HEK293 (cell line): Measurements from ENCODE around the gene PDYN.

ENCODE experiments used
- GLIS1 ChIP-seq: fragments of 450-650 bp; formaldehyde crosslinking; IDR thresholded peaks from 2 replicates; pipeline ENCODE4 v1.5.1; 2016; ENCODE audit warnings: missing biosample characterization, missing genetic modification characterization
- ZNF157 ChIP-seq: fragments of 450-650 bp; formaldehyde crosslinking; IDR thresholded peaks from 2 replicates; pipeline ENCODE4 v1.5.1; 2016; ENCODE audit warnings: missing biosample characterization, missing genetic modification characterization
- ZNF335 ChIP-seq: fragments of 450-650 bp; formaldehyde crosslinking; conservative IDR thresholded peaks from 2 replicates; pipeline ENCODE4 v1.5.1; 2016; ENCODE audit warnings: missing biosample characterization, missing genetic modification characterization
- ZNF521 ChIP-seq: fragments of 450-650 bp; formaldehyde crosslinking; IDR thresholded peaks from 2 replicates; pipeline ENCODE4 v1.5.1; 2017; ENCODE audit warnings: missing biosample characterization, mild to moderate bottlenecking, missing genetic modification characterization
- ZNF747 ChIP-seq: fragments of 450-650 bp; formaldehyde crosslinking; IDR thresholded peaks from 2 replicates; pipeline ENCODE4 v1.5.1; 2016; ENCODE audit warnings: missing biosample characterization, missing genetic modification characterization
- TF ChIP-seq, protein P1 (sequence below): fragments of 450-650 bp; formaldehyde crosslinking; IDR thresholded peaks from 2 replicates; pipeline ENCODE4 v1.5.1; 2016; ENCODE audit warnings: missing biosample characterization, missing genetic modification characterization
- TF ChIP-seq, protein P2 (sequence below): fragments of 450-650 bp; formaldehyde crosslinking; IDR thresholded peaks from 2 replicates; pipeline ENCODE4 v1.5.1; 2016; ENCODE audit warnings: missing biosample characterization, missing genetic modification characterization, low read depth
- TF ChIP-seq, protein P3 (sequence below): fragments of 450-650 bp; formaldehyde crosslinking; IDR thresholded peaks from 2 replicates; pipeline ENCODE4 v1.5.0; 2017; ENCODE audit warnings: missing biosample characterization, missing genetic modification characterization, borderline replicate concordance
- TF ChIP-seq, protein P4 (sequence below): fragments of 450-650 bp; formaldehyde crosslinking; IDR thresholded peaks from 2 replicates; pipeline ENCODE4 v1.5.1; 2017; ENCODE audit warnings: missing biosample characterization, missing genetic modification characterization
- TF ChIP-seq, protein P5 (sequence below): fragments of 450-650 bp; formaldehyde crosslinking; IDR thresholded peaks from 2 replicates; pipeline ENCODE4 v1.5.1; 2016; ENCODE audit warnings: missing biosample characterization, missing genetic modification characterization

PDYN gene

DNA sequence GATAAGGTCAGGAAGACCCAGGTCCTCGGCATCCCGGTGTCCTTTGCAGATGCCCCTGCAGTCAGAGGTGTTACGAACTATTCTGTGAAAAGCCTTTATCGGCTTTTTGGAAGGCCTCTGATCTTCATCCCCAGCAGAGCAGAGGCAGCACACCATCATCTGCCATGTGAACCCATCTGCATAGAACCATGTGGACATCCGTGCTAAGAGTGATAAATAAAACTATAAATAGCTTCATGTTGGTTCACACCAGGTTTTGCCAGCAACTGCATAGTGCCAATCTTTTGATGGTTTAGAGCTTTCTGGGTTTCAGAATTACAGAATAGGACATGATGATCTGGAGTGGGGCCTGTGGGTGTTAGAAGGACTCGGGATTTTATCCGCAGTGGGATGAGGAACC is 65.1 kb downstream of the PDYN start (continued):
- TF ChIP-seq, protein P1, sequence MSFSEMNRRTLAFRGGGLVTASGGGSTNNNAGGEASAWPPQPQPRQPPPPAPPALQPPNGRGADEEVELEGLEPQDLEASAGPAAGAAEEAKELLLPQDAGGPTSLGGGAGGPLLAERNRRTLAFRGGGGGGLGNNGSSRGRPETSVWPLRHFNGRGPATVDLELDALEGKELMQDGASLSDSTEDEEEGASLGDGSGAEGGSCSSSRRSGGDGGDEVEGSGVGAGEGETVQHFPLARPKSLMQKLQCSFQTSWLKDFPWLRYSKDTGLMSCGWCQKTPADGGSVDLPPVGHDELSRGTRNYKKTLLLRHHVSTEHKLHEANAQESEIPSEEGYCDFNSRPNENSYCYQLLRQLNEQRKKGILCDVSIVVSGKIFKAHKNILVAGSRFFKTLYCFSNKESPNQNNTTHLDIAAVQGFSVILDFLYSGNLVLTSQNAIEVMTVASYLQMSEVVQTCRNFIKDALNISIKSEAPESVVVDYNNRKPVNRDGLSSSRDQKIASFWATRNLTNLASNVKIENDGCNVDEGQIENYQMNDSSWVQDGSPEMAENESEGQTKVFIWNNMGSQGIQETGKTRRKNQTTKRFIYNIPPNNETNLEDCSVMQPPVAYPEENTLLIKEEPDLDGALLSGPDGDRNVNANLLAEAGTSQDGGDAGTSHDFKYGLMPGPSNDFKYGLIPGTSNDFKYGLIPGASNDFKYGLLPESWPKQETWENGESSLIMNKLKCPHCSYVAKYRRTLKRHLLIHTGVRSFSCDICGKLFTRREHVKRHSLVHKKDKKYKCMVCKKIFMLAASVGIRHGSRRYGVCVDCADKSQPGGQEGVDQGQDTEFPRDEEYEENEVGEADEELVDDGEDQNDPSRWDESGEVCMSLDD (tag by site-specific recombination) = no peak
- TF ChIP-seq, protein P2, sequence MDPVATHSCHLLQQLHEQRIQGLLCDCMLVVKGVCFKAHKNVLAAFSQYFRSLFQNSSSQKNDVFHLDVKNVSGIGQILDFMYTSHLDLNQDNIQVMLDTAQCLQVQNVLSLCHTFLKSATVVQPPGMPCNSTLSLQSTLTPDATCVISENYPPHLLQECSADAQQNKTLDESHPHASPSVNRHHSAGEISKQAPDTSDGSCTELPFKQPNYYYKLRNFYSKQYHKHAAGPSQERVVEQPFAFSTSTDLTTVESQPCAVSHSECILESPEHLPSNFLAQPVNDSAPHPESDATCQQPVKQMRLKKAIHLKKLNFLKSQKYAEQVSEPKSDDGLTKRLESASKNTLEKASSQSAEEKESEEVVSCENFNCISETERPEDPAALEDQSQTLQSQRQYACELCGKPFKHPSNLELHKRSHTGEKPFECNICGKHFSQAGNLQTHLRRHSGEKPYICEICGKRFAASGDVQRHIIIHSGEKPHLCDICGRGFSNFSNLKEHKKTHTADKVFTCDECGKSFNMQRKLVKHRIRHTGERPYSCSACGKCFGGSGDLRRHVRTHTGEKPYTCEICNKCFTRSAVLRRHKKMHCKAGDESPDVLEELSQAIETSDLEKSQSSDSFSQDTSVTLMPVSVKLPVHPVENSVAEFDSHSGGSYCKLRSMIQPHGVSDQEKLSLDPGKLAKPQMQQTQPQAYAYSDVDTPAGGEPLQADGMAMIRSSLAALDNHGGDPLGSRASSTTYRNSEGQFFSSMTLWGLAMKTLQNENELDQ (tag by site-specific recombination) = no peak
- TF ChIP-seq GLIS1 (tag by site-specific recombination) = no peak
- no peak for TF ChIP-seq ZNF747 (tag by site-specific recombination)
- TF ChIP-seq, protein P3, sequence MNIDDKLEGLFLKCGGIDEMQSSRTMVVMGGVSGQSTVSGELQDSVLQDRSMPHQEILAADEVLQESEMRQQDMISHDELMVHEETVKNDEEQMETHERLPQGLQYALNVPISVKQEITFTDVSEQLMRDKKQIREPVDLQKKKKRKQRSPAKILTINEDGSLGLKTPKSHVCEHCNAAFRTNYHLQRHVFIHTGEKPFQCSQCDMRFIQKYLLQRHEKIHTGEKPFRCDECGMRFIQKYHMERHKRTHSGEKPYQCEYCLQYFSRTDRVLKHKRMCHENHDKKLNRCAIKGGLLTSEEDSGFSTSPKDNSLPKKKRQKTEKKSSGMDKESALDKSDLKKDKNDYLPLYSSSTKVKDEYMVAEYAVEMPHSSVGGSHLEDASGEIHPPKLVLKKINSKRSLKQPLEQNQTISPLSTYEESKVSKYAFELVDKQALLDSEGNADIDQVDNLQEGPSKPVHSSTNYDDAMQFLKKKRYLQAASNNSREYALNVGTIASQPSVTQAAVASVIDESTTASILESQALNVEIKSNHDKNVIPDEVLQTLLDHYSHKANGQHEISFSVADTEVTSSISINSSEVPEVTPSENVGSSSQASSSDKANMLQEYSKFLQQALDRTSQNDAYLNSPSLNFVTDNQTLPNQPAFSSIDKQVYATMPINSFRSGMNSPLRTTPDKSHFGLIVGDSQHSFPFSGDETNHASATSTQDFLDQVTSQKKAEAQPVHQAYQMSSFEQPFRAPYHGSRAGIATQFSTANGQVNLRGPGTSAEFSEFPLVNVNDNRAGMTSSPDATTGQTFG (tag by site-specific recombination) = no peak
- no peak for TF ChIP-seq ZNF335 (tag by site-specific recombination)
- TF ChIP-seq, protein P4, sequence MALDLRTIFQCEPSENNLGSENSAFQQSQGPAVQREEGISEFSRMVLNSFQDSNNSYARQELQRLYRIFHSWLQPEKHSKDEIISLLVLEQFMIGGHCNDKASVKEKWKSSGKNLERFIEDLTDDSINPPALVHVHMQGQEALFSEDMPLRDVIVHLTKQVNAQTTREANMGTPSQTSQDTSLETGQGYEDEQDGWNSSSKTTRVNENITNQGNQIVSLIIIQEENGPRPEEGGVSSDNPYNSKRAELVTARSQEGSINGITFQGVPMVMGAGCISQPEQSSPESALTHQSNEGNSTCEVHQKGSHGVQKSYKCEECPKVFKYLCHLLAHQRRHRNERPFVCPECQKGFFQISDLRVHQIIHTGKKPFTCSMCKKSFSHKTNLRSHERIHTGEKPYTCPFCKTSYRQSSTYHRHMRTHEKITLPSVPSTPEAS (tag by site-specific recombination) = no peak
- TF ChIP-seq ZNF157 = no peak
- no peak for TF ChIP-seq ZNF521 (tag by site-specific recombination)
- TF ChIP-seq, protein P5, sequence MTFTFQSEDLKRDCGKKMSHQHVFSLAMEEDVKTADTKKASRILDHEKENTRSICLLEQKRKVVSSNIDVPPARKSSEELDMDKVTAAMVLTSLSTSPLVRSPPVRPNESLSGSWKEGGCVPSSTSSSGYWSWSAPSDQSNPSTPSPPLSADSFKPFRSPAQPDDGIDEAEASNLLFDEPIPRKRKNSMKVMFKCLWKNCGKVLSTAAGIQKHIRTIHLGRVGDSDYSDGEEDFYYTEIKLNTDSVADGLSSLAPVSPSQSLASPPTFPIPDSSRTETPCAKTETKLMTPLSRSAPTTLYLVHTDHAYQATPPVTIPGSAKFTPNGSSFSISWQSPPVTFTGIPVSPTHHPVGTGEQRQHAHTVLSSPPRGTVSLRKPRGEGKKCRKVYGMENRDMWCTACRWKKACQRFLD (tag by site-specific recombination) = no peak
